Neural progenitor cell (in vitro differentiated cells): ENCODE data around the gene CENPP. TPM values are rescaled to one million over a fixed set of nuclear protein-coding genes. Genes with fewer than 3 reads are reported as not detected.

Experiments used
- DNase-seq: peaks from one replicate; pipeline ENCODE4 v3.0.0-alpha.2; 2016; ENCODE audit warnings: low spot score
- H2AFZ ChIP-seq: fragments of 200-600 bp; sonication (generic); replicated peaks from 2 replicates; pipeline ENCODE4 v1.6.1; 2016; ENCODE audit warnings: antibody characterized with exemption
- H3F3A ChIP-seq: fragments of 200-600 bp; sonication (generic); 2 replicates; pipeline ENCODE4 v1.6.1; 2016; ENCODE audit warnings: antibody characterized with exemption, low read depth
- H3K27ac ChIP-seq: fragments of 200-600 bp; sonication (generic); 2 replicates; pipeline ENCODE4 v1.5.1; 2016; ENCODE audit warnings: mild to moderate bottlenecking
- H3K27me3 ChIP-seq: fragments of 200-600 bp; sonication (generic); 2 replicates; pipeline ENCODE4 v1.6.1; 2016; ENCODE audit warnings: mild to moderate bottlenecking, moderate library complexity
- H3K36me3 ChIP-seq: fragments of 200-600 bp; sonication (generic); 2 replicates; pipeline ENCODE4 v1.5.1; 2016
- H3K4me1 ChIP-seq: fragments of 200-600 bp; sonication (generic); 2 replicates; pipeline ENCODE4 v1.6.1; 2016; ENCODE audit warnings: mixed run types
- H3K4me2 ChIP-seq: fragments of 200-600 bp; sonication (generic); 2 replicates; pipeline ENCODE4 v1.6.1; 2016
- H3K4me3 ChIP-seq: fragments of 200-600 bp; sonication (generic); 2 replicates; pipeline ENCODE4 v1.5.1; 2016
- H3K79me2 ChIP-seq: fragments of 200-600 bp; sonication (generic); 2 replicates; pipeline ENCODE4 v1.6.1; 2016; ENCODE audit warnings: low read depth
- H3K9ac ChIP-seq: fragments of 200-600 bp; sonication (generic); 2 replicates; pipeline ENCODE4 v1.6.1; 2016
- H3K9me3 ChIP-seq: fragments of 200-600 bp; sonication (generic); 2 replicates; pipeline ENCODE4 v1.5.1; 2016; ENCODE audit warnings: low read depth
- H4K20me1 ChIP-seq: fragments of 200-600 bp; sonication (generic); 2 replicates; pipeline ENCODE4 v1.6.1; 2016; ENCODE audit warnings: low read depth
- H3K27ac Mint-ChIP-seq: 3 replicates; pipeline ENCODE4 v1.8.0; 2021; ENCODE audit warnings: mixed read lengths
- H3K27me3 Mint-ChIP-seq: 2 replicates; pipeline ENCODE4 v1.8.0; 2022; ENCODE audit warnings: low read depth, mild to moderate bottlenecking, inconsistent platforms, moderate library complexity, mixed read lengths; ENCODE audit not compliant: insufficient read depth
- H3K36me3 Mint-ChIP-seq: 3 replicates; pipeline ENCODE4 v1.8.0; 2021; ENCODE audit warnings: mixed read lengths
- H3K4me1 Mint-ChIP-seq: 3 replicates; pipeline ENCODE4 v1.8.0; 2021; ENCODE audit warnings: mixed read lengths
- H3K4me3 Mint-ChIP-seq: 3 replicates; pipeline ENCODE4 v1.8.0; 2021; ENCODE audit warnings: mild to moderate bottlenecking, moderate library complexity, mixed read lengths
- H3K9me3 Mint-ChIP-seq: 3 replicates; pipeline ENCODE4 v1.8.0; 2020; ENCODE audit warnings: mixed read lengths
- CTCF ChIP-seq: fragments of 200-600 bp; sonication (generic); IDR thresholded peaks from 2 replicates; pipeline ENCODE4 v1.5.1; 2017; ENCODE audit warnings: antibody characterized with exemption, mild to moderate bottlenecking
- EZH2 ChIP-seq: fragments of 200-600 bp; sonication (generic); IDR thresholded peaks from 2 replicates; pipeline ENCODE4 v1.6.1; 2017; ENCODE audit warnings: antibody characterized with exemption, mild to moderate bottlenecking, moderate library complexity
- EZH2phosphoT487 ChIP-seq: fragments of 200-600 bp; sonication (generic); IDR thresholded peaks from 2 replicates; pipeline ENCODE4 v1.6.1; 2017; ENCODE audit warnings: antibody characterized with exemption
- total RNA-seq: library from RNA; depleted of rRNA; stranded (reverse); fragments of >200 nt; gene quantifications from 2 replicates; pipeline ENCODE4 v1.2.3, GENCODE V29; 2015; ENCODE audit warnings: low replicate concordance

The CENPP gene
- total RNA-seq, 1 donor from 2014 or later, result 10.7 TPM

- no peaks in the 10 kb centered on the region for H3K27me3 ChIP-seq
- Mint-ChIP-seq H3K27ac (peak overlapping the region; percentile 21), H3K36me3 (peaks cover 7% of the 10 kb centered on the region), H3K27me3 (peaks cover 14% of the 10 kb centered on the region), H3K9me3 (peaks cover 20% of the 10 kb centered on the region), H3K4me1 (peaks cover 12% of the 10 kb centered on the region), H3K4me3 (no peak overlapping the region)
- TF ChIP-seq CTCF, result no peak
- TF ChIP-seq EZH2, result no peak
- no peak for TF ChIP-seq EZH2phosphoT487
- H3K9me3 ChIP-seq, result peaks cover 13% of the 10 kb centered on the region
- no peak overlapping the region for H3K27ac ChIP-seq
- H3K9ac ChIP-seq, result no peak overlapping the region
- H3K4me1 ChIP-seq, result peaks cover 17% of the 10 kb centered on the region
- no peak overlapping the region for H2AFZ ChIP-seq
- no peaks in the 10 kb centered on the region for H3K79me2 ChIP-seq
- peaks cover 21% of the 10 kb centered on the region for H3F3A ChIP-seq
- H3K36me3 ChIP-seq, result no peaks in the 10 kb centered on the region
- H4K20me1 ChIP-seq, result no peaks in the 10 kb centered on the region
- H3K4me2 ChIP-seq, result no peak overlapping the region
- no peak overlapping the region for H3K4me3 ChIP-seq
- no peak for DNase-seq
Observed at GRCh38 chr9:92607088-92607487, 281.3 kb downstream of the CENPP start.

- Histone ChIP-seq H4K20me1 (no peaks in the 10 kb centered on the region), H3K4me3 (no peak overlapping the region), H3K9ac (no peak overlapping the region), H3K9me3 (peaks cover 13% of the 10 kb centered on the region), H3K4me1 (peaks cover 17% of the 10 kb centered on the region), H3K79me2 (no peaks in the 10 kb centered on the region), H2AFZ (no peak overlapping the region), H3K4me2 (no peak overlapping the region), H3K36me3 (no peaks in the 10 kb centered on the region), H3K27me3 (no peaks in the 10 kb centered on the region), H3K27ac (no peak overlapping the region), H3F3A (peaks cover 21% of the 10 kb centered on the region)
- no peak for DNase-seq
- peaks cover 12% of the 10 kb centered on the region for H3K4me1 Mint-ChIP-seq
- H3K27me3 Mint-ChIP-seq, result peaks cover 14% of the 10 kb centered on the region
- no peak overlapping the region for H3K27ac Mint-ChIP-seq
- TF ChIP-seq EZH2phosphoT487, result no peak
- TF ChIP-seq CTCF, result no peak
- no peak for TF ChIP-seq EZH2
- peaks cover 20% of the 10 kb centered on the region for H3K9me3 Mint-ChIP-seq
- no peak overlapping the region for H3K4me3 Mint-ChIP-seq
- H3K36me3 Mint-ChIP-seq, result peaks cover 7% of the 10 kb centered on the region
Observed at GRCh38 chr9:92607773-92608172, 282.0 kb downstream of the CENPP start.

GRCh38 chr9:92608241-92608908, 282.6 kb downstream of the CENPP start:
- peaks cover 12% of the 10 kb centered on the region for H3K4me1 Mint-ChIP-seq
- TF ChIP-seq EZH2phosphoT487 (no peak), CTCF (no peak), EZH2 (no peak)
- H3K27ac ChIP-seq, result peak overlapping the region; percentile 94

More at GRCh38 chr9:92608241-92608908, 282.6 kb downstream of the CENPP start:
- Mint-ChIP-seq H3K27me3 (peaks cover 14% of the 10 kb centered on the region), H3K36me3 (peaks cover 7% of the 10 kb centered on the region), H3K27ac (peak overlapping the region; percentile 67), H3K4me3 (no peak overlapping the region), H3K9me3 (peaks cover 20% of the 10 kb centered on the region)
- Histone ChIP-seq H3K9ac (no peak overlapping the region), H3F3A (peaks cover 21% of the 10 kb centered on the region), H3K79me2 (no peaks in the 10 kb centered on the region), H3K4me2 (peak overlapping the region; percentile 48), H3K27me3 (no peaks in the 10 kb centered on the region), H2AFZ (peak overlapping the region; percentile 77), H3K4me1 (peaks cover 17% of the 10 kb centered on the region), H4K20me1 (no peaks in the 10 kb centered on the region), H3K36me3 (no peaks in the 10 kb centered on the region), H3K9me3 (peaks cover 13% of the 10 kb centered on the region), H3K4me3 (no peak overlapping the region)
- no peak for DNase-seq
